ENCODE results near the gene ASB2.

Gene ASB2

GRCh38 chr14:93926873-93927799 lies 49.2 kb downstream of the ASB2 start, which contains the start of gene FAM181A:
TSS of gene FAM181A (plus strand) at chr14:93927344. CDS start at chr14:93928286, 942 bp downstream.
- no peak for DNase-seq (ENCODE audit: low read depth, low spot score)

GRCh38 chr14:93926245-93926872 lies 50.0 kb downstream of the ASB2 start:
- DNase-seq (ENCODE audit: low read depth, low spot score): no peak

DNA sequence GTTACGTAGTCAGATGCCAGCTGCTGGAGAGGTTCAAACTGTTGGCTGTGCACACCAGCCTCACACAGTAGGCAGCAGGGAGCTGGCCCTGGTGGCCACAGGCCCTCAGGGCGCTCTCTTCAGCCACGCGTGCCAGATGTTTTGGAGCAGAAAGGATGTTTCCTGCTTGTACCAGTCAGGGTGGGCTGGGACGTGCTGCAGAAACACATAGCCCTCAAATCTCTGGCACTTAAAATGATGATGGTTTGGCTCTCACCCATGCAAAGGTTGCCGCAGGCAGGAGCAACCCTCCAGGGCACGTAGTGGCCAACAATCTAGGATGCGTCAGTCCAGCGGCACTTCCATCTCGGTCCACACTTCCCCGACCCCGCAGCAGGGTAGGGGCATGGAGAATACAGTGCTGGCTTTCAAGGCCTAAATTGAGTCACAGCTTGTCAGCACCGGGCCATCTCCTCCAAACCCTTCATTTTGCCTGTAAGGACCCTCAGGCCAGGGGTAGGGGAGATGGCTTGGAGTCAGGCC lies 50.9 kb downstream of the ASB2 start:
- DNase-seq (ENCODE audit: low read depth, low spot score): no peak

DNA sequence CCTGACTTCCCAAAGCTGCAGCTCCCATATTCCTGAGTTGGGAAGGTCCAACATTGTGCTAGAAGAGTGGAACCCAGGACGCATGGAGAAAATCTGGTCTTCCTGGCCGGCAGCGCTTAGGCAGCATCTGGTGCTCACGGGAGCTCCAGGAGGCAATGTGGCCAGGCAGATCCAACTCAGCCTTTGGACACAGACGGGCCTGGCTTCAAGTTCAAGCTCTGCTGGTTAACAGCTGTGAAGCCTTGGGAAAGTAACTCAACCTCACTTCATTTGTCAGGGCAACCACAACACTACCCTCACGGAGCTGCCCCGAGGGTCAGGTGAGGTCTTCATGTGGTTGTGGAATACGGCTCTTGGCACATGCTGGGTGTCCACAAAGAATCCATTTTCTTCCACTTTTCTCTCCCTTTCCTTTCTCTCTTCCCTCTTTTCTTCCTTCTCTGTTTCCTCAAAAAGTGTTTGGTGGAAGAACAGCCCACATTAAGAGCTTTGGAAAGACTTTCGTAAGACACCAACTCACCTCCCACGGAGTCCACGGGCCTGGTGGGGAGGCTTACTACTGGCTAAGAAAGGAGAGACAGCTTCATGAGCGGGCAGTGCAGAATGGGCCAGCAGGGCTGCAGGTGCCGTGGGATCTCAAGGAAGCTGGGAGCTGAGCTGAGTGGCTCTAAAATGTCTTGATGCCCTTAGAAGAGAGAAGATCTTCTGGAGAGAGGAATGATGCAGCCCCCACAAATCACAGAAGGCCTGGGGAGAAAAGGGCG lies 51.6 kb downstream of the ASB2 start:
- no peak for DNase-seq (ENCODE audit: low read depth, low spot score)

DNA sequence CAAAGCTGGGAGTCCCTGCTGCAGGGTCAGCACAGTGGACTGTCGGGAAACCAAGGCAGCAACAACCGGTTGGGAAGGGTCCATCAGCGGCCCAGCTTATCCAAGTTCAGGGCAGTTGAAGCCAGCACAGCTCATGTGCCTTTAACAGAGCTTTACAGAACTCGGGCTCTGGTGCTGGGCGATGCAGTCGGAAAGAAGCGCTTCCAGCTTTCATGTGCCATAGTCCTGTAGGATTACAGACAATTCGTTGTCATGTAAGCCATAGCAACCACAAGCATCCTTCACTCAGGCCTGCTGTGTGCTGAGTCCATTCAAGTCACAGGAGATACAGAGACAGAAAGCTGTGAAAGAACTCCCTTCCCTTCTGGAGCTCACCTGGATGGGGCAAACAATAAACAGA lies 52.7 kb downstream of the ASB2 start:
- no peak for DNase-seq (ENCODE audit: low read depth, low spot score)

- no peak for DNase-seq (ENCODE audit: low read depth, low spot score)
Measured at GRCh38 chr14:93921001-93921806, 55.2 kb downstream of the ASB2 start.

DNA sequence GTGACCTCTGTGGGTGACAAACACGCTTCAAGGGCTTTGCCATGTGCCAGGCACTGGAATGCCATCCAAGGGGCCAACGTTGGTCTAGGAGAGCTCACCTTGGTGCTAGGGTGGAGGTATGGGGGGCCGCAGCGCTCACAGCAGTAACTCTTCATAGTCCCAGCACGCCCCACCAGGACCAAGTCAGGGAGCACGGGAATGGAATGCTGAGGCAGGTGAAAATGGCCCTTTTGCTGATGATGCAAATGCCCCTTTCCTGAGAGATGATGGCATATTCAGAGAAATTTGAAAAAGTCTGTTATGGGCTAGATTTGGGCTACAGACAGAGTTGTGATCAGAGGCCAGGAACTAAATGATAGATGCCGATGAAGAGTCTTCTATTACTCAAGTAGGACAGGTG lies 59.2 kb downstream of the ASB2 start:
- DNase-seq (ENCODE audit: low read depth, low spot score): no peak

DNA sequence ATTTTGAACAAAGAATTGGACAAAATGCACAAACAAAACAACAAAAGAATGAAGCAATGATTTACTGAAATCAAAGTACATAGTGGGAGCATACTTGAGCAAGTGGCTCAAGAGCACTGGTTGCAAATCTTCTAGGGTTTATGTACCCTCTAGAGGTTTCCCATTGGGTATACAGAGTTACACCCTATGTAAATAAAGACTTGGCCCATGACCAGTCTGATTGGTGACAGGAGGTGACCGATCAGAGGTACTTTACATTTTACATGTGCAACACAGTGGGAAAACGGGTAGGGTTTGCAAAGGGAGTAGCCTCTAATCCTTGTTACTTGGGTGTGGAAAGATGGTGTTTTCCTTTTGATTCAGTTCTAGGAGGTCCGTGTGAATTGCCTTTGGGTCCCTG lies 59.9 kb downstream of the ASB2 start:
- no peak for DNase-seq (ENCODE audit: low read depth, low spot score)

DNA sequence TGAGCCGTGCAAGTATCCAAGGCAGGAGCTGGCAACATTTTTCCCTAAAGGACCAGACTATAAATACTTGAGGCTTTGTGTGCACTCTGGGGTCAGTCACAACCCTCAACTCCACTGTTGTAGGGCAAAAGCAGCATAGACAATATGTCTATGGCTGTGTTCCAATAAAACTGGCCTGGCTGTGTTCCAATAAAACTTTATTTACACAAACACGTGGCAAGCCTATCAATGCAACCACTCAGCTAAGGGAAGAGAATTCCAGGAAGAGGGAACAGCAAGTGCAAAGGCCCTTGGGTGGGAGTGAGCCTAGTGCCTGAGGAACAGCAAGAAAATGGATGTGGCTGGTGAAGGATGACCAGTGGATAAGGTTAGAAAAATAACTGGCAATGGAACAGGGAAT lies 60.6 kb downstream of the ASB2 start:
- DNase-seq (ENCODE audit: low read depth, low spot score): no peak

DNA sequence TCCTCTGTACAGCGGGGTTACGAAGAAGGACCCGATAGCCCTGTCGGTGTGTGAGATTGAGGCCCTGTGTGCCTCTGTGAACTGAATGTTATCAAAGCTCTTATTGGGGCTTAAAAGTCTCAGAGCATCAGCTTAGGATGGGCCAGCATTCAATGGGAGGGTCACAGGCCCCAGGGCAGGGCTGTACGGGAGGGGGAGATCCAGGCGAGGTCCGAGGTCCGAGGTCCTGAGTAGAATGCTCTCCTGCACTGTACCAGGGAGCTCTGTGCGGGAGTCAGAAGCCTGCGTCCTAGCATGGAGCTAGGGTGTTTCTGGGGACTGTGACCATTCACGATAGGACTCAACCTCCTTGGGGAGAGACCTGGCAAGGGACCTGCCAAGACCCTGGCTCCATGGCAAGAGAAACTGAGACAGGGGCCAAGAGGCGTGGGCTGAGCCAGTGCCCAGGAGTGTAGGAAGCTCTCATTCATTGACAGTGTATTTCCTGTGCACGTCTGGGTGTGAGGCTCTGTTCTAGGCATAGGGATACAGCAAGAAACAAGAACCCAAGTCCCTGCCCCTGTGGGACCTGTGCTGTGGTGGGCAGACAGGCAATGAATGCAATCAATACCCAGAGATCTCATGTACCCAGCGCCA lies 61.2 kb downstream of the ASB2 start:
- DNase-seq (ENCODE audit: low read depth, low spot score): no peak

DNA sequence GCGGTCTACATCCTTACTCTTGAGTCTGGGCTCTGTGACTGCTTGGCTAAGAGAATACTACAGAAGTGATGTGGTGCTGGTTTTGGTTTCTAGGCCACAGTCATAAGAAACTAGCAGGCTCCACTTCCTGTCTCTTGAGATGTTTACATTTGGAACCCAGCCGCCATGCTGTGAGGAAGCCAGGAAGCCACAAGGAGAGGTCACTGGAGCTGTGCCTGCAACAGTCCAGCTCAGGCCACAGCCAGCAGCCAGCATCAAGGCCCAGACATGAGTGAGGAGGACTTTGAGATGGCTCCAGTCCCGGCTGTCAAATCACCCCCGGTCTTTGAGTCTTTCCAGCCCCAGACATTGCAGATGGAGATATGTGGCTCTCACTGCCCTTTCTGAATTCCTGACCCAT lies 62.1 kb downstream of the ASB2 start:
- DNase-seq (ENCODE audit: low read depth, low spot score): no peak

- no peak for DNase-seq (ENCODE audit: low read depth, low spot score)
Measured at GRCh38 chr14:93912782-93913181, 63.6 kb downstream of the ASB2 start.

- no peak for DNase-seq (ENCODE audit: low read depth, low spot score)
Measured at GRCh38 chr14:93911975-93912615, 64.3 kb downstream of the ASB2 start.

- DNase-seq (ENCODE audit: low read depth, low spot score): no peak
Measured at GRCh38 chr14:93909429-93910128, 66.8 kb downstream of the ASB2 start.

- no peak for DNase-seq (ENCODE audit: low read depth, low spot score)
Measured at GRCh38 chr14:93906341-93907329, 69.7 kb downstream of the ASB2 start.

DNA sequence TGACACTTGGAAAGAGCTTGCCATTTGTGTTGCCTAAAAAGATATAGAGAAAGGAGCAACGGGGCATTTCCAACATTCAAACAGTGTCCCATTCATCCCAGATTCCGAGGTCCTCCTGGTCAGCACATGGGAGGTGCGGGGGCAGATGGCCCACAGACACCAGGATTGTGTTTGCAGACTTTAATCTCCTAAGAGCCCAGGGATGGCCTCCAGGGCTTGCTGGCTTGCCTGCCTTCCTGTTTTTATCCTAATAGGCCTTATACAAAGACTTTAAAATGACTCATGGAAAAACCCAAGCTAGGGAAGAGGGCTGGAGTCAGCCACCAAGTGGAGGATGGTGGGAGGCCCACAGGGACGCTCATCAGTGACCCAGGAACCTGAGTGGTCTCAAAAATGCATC lies 70.7 kb downstream of the ASB2 start:
- DNase-seq (ENCODE audit: low read depth, low spot score): no peak

- DNase-seq (ENCODE audit: low read depth, low spot score): no peak
Measured at GRCh38 chr14:93903342-93904184, 72.8 kb downstream of the ASB2 start.

All from smooth muscle cell of the brain vasculature (primary cell).